ENCODE results near the gene SLC16A14.
A peak's percentile ranks its signal among the peaks of the same experiment; 100 is the strongest.

Gene SLC16A14

DNA sequence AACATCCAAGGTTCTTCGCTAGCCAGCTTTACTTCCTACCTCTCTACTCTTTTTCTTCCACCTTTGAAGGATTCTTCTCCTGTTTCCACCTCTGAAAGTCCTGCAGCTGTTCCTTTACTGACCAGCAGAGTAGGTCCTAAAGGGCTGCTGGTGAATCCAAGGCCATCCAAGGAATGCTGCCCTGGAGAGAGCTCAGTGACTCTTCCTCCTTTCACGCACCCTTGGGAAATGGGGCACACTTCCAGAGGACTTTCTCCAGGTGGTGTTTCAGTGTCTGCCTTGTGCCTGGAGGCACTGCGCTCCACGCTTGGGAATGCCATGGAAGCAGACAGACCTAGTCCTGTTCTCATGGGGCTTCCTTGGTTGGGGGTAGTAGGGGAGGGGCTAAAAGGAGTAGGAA, 45.4 kb downstream of the SLC16A14 start:
- no peak for DNase-seq (ENCODE audit: low spot score)

DNA sequence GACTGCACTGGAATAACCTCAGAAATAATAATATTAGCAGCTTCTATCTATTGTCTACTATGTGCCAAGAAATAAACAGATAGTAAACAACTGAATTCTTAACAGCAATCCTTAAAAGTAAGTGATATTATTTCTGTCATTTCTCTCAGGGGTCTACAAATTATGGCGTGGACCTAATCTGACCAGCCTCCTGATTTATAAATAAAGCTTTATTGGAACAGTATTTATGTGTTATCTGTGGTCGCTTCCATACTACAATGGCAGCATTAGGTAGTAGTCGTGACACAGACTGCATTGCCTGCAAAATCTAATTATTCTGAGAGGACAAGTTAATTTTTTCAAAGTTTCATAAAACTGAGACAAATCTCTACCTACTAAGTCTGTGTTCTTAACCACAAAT, 49.0 kb downstream of the SLC16A14 start:
- no peak for DNase-seq (ENCODE audit: low spot score)

DNA sequence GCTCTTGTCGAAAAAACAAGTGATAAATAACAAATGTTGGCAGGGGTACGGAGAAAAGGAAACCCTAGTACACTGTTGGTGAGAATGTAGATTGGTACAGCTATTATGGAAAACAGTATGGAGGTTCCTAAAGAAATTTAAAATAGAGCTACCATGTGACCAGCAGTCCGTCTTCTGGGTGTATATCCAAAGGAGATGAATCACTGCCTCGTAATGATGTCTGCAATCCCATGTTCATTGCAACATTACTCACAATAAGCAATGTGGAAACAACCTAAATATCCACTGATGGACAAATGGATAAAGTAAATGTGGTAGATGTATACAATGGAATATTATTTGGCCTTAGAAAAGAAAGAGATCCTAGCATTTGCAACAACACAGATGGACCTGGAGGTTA, 50.6 kb downstream of the SLC16A14 start:
- DNase-seq (ENCODE audit: low spot score): no peak

DNA sequence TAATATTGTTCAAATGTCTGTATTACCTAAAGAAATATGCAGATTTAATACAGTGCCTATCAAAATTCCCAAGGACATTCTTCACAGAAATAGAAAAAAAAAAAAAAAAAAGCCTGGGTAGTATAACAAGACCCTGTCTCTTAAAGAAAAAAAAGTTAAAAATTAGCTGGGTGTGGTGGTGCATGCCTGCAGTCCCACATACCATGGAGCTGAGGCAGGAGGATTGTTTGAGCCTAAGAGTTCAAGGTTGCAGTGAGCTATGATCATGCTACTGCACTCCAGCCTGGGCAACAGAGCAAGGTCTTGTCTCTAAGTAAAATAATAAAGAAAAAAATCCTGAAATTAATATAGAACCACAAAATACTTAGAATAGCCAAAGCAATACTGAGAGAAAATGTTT, 51.9 kb downstream of the SLC16A14 start:
- no peak for DNase-seq (ENCODE audit: low spot score)

DNA sequence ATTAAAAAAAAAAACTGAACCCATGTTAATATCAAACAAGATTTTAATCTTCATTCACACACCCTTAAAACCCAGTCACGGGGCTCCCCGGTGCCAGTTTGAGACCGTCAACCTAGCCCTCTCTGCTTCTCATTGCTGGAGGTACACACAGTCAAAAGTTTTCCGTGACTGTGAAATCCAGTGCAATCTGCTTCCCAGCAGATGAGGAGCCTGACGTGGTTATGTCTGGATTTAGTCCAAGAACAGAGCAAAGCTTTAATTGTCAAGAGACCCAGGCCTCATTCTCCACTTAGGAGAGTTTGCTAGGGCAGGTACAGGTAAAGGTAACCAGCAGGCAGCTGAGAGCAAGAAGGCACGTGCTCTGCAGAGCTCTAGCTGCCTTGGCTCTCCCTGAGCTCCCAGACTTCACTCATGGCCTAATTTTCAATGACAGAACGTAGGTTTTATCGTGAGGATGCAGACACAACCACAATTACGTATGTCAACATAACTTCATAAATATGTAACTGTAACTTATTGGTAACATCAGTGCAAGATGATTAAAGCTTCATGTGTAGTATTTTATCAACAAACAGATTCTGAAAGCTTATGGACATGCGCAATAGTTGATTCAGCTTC, 56.3 kb downstream of the SLC16A14 start:
- DNase-seq (ENCODE audit: low spot score): peak; percentile 2

DNA sequence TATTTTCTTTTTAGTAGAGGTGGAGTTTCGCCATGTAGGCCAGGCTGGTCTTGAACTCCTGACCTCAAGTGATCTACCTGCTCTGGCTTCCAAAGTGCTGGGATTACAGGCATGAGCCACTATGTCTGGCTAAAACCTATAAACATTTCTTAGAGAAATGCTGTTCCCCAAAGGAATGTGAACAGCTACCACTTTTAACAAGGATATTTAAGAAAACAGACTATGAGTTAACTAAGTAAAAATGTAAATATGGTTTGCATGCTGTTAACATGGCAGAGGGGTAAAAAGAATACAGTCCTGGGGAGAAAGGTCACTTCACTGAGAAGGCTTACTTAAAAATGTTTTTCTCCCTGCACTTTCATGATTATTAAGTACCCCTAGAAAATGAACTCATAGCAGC, 57.1 kb downstream of the SLC16A14 start:
- DNase-seq (ENCODE audit: low spot score): peak; percentile 41

DNA sequence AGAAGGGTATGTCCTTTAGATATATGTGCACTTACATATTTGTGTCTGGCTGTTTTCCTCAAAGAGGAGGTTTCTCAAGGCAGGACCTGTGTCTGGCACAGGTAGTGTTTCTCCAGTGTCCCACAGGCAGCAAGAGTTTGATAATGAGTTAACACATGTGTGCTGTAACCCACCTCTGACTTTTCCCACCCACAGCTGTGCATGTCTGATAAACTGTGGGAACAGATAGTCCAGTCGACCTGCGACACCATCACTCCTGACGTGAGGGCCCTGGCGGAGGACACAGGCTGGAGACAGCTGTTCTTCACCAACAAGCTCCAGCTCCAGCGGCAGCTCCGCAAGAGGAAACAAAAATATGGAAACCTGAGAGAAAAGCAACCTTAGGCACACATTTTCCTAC, 58.2 kb downstream of the SLC16A14 start:
- DNase-seq (ENCODE audit: low spot score): no peak

DNA sequence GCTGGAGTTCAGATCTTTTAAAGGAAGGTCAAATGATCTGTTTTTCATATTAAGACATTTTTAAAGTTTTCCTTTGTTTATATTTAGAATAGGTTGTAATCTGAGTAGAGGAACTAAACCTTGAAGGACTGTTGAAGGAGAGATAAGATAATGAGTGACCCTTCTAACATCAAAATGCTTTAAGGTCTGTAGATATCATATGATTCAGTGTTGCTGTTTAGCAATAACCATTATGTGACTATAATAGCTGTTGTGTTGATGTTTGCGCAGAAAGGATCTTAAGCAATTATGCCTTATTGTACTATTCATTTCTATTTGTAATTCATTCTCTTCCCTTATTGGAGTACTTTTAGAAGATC, 60.0 kb downstream of the SLC16A14 start:
- DNase-seq (ENCODE audit: low spot score): no peak

DNA sequence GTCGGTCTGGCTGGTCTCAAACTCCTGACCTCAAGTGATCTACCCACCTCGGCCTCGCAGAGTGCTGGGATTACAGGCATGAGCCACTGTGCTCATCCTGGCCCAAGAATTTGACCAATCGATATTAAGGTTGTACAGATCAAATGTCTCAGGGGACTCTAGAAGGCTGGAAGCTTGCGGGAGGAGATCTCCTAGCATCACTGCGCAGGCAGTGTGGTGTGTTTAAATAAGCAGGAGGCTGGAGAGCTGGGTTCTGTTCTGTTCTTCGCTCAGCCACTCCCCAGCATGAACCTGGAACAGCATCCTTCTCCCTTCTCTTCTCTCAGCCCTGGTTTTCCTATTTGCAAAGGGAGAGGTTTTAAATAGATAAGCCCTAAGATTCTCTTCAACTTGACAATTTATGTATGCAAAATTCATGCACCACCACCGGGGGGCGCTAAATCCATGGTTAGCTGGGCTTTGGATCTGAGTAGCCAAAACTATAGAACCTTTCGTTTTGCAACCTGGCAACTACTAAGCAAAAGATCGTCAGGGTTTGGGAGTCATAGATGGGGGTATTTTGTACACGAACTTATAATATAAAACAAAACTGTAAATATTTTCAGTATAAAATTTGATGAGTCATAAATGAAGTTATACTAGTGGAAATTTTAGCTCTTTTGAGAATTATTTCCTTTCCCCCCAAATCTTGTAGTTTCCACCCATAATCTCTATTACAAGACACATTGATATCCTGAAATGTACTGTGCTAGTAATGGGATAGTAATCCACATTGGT, 60.6 kb downstream of the SLC16A14 start:
- DNase-seq (ENCODE audit: low spot score): peak; percentile 67

DNA sequence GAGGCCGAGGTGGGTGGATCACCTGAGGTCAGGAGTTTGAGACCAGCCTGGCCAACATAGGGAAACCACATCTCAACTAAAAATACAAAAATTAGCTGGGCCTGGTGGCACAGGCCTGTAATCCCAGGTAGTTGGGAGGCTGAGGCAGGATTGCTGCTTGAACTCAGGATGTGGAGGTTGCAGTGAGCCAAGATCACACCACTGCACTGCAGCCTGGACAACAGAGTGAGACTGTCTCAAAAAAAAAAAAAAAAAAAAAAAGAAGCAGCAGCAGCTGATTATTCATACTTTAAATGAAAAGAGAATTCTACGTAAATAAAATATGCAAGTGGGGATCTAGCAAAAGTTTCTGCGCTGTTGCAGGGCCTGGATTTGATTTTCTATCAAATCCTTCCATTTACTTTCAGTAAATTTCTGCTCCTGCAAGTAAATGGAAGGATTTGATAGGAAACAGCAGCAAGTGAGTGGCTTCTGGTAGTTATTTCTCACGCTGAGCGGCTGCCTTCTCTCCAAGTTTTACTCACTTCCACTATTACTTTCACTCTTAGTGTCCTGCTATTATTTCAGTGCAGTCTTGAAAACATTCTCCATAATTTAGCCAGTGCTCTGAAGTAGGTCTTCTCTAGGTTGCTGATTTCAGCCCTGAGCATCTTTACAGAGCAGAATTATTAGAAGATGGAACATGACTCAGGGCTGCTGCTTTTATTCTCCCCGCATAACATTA, 68.4 kb downstream of the SLC16A14 start:
- DNase-seq (ENCODE audit: low spot score): no peak

DNA sequence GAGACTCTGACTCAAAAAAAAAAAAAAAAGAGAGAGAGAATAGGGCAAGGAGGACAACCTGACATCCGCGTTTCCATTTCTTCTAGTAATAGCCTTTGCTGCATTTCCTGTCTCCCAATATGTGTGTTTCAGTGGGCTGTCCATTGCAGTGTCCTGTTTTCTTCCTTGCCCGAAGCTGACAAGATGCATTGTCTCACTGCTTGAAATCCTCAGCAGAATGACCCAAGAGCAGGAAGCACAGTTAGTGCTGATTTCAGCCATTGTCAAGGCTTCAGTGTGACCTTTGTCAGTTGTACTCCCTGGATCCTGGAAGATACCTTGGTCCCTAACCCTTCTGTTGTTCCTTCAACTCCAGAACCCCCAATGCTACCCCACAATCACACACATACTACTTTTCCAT, 71.2 kb downstream of the SLC16A14 start:
- DNase-seq (ENCODE audit: low spot score): no peak

DNA sequence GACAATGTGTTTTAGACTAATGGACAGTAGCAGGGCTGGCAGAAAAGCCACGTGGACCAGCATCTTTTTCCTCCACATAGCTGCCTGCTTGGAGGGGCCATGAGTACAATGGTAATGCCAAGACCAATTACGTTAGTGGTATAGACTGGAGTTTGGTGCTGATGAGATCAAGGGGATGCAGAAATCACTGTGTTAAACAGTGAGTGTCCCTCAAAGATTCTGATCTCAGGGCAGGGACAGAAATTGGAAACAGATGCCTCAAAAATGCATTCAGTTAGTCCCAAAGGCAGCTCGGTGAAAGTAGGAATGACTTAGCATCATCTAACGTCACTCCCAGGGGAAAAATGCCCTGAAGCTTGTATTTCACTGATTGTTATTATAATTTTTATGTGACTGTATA, 72.4 kb downstream of the SLC16A14 start:
- DNase-seq (ENCODE audit: low spot score): peak; percentile 62

DNA sequence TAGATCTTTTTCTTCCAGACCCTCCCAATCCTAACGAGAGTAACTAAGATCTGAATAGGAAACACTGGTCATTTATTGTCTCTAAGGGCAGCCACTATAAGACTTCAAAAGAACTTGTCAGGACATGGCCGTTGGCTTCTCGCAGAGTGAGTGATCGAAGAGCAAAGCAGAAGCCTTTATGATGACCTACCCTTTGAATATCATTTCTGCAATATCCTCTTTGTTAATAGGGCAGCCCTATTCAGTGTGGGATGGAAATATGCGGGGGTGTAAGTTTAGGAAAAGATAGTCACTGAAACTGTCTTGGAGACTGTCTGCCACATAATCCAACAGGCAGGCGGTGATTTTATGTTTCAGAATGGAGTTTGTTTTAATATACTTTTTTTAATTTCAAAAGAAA, 75.5 kb downstream of the SLC16A14 start:
- no peak for DNase-seq (ENCODE audit: low spot score)

Data from AG08395 (cell line).